DOHH2 (cell line): ENCODE results near the gene PPM1N.

Source experiments
- H3F3A ChIP-seq: fragments of 200-600 bp; sonication (generic), shearing (Covaris generic); 2 replicates; pipeline ENCODE4 v1.6.0; 2016; ENCODE audit warnings: antibody characterized with exemption, mild to moderate bottlenecking; ENCODE audit not compliant: control insufficient read depth, insufficient read depth
- H3K27ac ChIP-seq: fragments of 200-600 bp; sonication (generic); 2 replicates; pipeline ENCODE4 v1.5.1; 2014; ENCODE audit warnings: low read depth, mild to moderate bottlenecking, low read length, moderate library complexity
- H3K27me3 ChIP-seq: fragments of 200-600 bp; sonication (generic); 2 replicates; pipeline ENCODE4 v1.6.1; 2014; ENCODE audit warnings: mild to moderate bottlenecking, low read length, mixed read lengths; ENCODE audit not compliant: control insufficient read depth
- H3K36me3 ChIP-seq: fragments of 200-600 bp; sonication (generic); 2 replicates; pipeline ENCODE4 v1.6.1; 2014; ENCODE audit warnings: mild to moderate bottlenecking, low read length, moderate library complexity, mixed read lengths; ENCODE audit not compliant: control insufficient read depth
- H3K4me1 ChIP-seq: fragments of 200-600 bp; sonication (generic); 2 replicates; pipeline ENCODE4 v1.6.1; 2014; ENCODE audit warnings: mild to moderate bottlenecking, low read length, mixed read lengths; ENCODE audit not compliant: control insufficient read depth
- H3K4me2 ChIP-seq: fragments of 200-600 bp; sonication (generic); 2 replicates; pipeline ENCODE4 v1.6.0; 2014; ENCODE audit warnings: mild to moderate bottlenecking, low read length, moderate library complexity
- H3K4me3 ChIP-seq: fragments of 200-600 bp; sonication (generic); 2 replicates; pipeline ENCODE4 v1.5.1; 2014; ENCODE audit warnings: mild to moderate bottlenecking, low read length, mixed read lengths
- H3K79me2 ChIP-seq: fragments of 200-600 bp; sonication (generic); 2 replicates; pipeline ENCODE4 v1.6.1; 2014; ENCODE audit warnings: mild to moderate bottlenecking, low read length, mixed read lengths; ENCODE audit not compliant: control insufficient read depth
- H3K9me2 ChIP-seq: fragments of 200-600 bp; sonication (generic); replicated peaks from 2 replicates; pipeline ENCODE4 v1.6.1; 2014; ENCODE audit warnings: mild to moderate bottlenecking, low read length, mixed read lengths; ENCODE audit not compliant: control insufficient read depth
- H3K9me3 ChIP-seq: fragments of 200-600 bp; sonication (generic); 2 replicates; pipeline ENCODE4 v1.6.1; 2014; ENCODE audit warnings: antibody characterized with exemption, low read length, mixed read lengths; ENCODE audit not compliant: control insufficient read depth, insufficient read depth
- H4K20me1 ChIP-seq: fragments of 200-600 bp; sonication (generic); 2 replicates; pipeline ENCODE4 v1.6.0; 2014; ENCODE audit warnings: low read depth, mild to moderate bottlenecking, antibody characterized with exemption, low read length, moderate library complexity; ENCODE audit not compliant: control insufficient read depth, insufficient read depth
- EZH2phosphoT487 ChIP-seq: fragments of 200-600 bp; sonication (generic); IDR thresholded peaks from 2 replicates; pipeline ENCODE4 v1.6.1; 2017; ENCODE audit warnings: borderline replicate concordance, mild to moderate bottlenecking, antibody characterized with exemption, low read length, moderate library complexity, mixed read lengths
- TF ChIP-seq, protein P1 (sequence below): fragments of 200-600 bp; sonication (generic); IDR thresholded peaks from one replicate; pipeline ENCODE4 v1.5.1; 2014; ENCODE audit warnings: antibody characterized with exemption, mild to moderate bottlenecking, low read depth, low read length; ENCODE audit not compliant: poor library complexity, severe bottlenecking

Gene PPM1N

GRCh38 chr19:45496349-45496953 is 1.8 kb upstream of the PPM1N start:
- H4K20me1 ChIP-seq = no peaks in the 10 kb centered on the region; the same call in 1 of the 2 replicates
- no peaks in the 10 kb centered on the region for H3K9me3 ChIP-seq
- H3K4me1 ChIP-seq = peaks cover 62% of the 10 kb centered on the region
- peaks cover 19% of the 10 kb centered on the region for H3F3A ChIP-seq
- peak overlapping the region; percentile 97 for H3K4me2 ChIP-seq
- H3K27ac ChIP-seq = no peak overlapping the region
- no peak for TF ChIP-seq EZH2phosphoT487
- TF ChIP-seq, protein P1, sequence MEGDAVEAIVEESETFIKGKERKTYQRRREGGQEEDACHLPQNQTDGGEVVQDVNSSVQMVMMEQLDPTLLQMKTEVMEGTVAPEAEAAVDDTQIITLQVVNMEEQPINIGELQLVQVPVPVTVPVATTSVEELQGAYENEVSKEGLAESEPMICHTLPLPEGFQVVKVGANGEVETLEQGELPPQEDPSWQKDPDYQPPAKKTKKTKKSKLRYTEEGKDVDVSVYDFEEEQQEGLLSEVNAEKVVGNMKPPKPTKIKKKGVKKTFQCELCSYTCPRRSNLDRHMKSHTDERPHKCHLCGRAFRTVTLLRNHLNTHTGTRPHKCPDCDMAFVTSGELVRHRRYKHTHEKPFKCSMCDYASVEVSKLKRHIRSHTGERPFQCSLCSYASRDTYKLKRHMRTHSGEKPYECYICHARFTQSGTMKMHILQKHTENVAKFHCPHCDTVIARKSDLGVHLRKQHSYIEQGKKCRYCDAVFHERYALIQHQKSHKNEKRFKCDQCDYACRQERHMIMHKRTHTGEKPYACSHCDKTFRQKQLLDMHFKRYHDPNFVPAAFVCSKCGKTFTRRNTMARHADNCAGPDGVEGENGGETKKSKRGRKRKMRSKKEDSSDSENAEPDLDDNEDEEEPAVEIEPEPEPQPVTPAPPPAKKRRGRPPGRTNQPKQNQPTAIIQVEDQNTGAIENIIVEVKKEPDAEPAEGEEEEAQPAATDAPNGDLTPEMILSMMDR = no peak
- peaks cover 6% of the 10 kb centered on the region; the same call in 1 of the 2 replicates for H3K79me2 ChIP-seq
- peak overlapping the region; percentile 77 for H3K4me3 ChIP-seq
- no peaks in the 10 kb centered on the region for H3K36me3 ChIP-seq
- no peaks in the 10 kb centered on the region for H3K9me2 ChIP-seq
- H3K27me3 ChIP-seq = peaks cover 21% of the 10 kb centered on the region

DNA sequence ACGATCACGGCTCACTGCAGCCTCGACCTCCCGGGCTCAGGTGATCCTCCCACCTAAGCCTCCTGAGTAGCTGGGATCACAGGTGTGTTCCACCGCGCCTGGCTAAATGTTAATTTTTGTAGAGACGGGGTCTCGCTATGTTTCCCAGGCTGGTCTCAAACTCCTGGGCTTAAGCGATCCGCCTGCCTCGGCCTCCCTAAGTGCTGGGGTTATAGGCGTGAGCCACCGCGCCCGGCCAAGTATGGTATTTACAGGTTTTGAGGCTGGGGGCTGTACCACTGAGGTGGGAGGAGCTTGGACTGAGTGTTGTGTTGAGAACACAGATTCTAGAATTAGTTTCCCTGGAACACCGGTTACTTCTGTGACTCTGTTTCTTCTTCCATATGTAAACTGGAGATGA is 452 bp upstream of the PPM1N start:
- no peaks in the 10 kb centered on the region for H3K79me2 ChIP-seq
- peaks cover 21% of the 10 kb centered on the region for H3K27me3 ChIP-seq
- H3K4me2 ChIP-seq = peak overlapping the region; percentile 99
- peak overlapping the region; percentile 46 for H3K27ac ChIP-seq
- H3K4me3 ChIP-seq = peak overlapping the region; percentile 64
- H3K4me1 ChIP-seq = peaks cover 64% of the 10 kb centered on the region
- H3K9me3 ChIP-seq = no peaks in the 10 kb centered on the region
- H3F3A ChIP-seq = peaks cover 12% of the 10 kb centered on the region
- H4K20me1 ChIP-seq = no peaks in the 10 kb centered on the region
- no peaks in the 10 kb centered on the region for H3K36me3 ChIP-seq
- H3K9me2 ChIP-seq = no peaks in the 10 kb centered on the region
- TF ChIP-seq, protein P1 = no peak
- no peak for TF ChIP-seq EZH2phosphoT487

GRCh38 chr19:45499196-45500180 is 1.2 kb downstream of the PPM1N start:
- no peaks in the 10 kb centered on the region for H3K9me3 ChIP-seq
- no peaks in the 10 kb centered on the region for H3K9me2 ChIP-seq
- TF ChIP-seq, protein P1 = no peak
- TF ChIP-seq EZH2phosphoT487 = no peak
- H3K4me2 ChIP-seq = peak overlapping the region; percentile 99
- peaks cover 54% of the 10 kb centered on the region for H3K4me1 ChIP-seq
- peak overlapping the region; percentile 64 for H3K4me3 ChIP-seq
- no peaks in the 10 kb centered on the region for H3K79me2 ChIP-seq
- no peaks in the 10 kb centered on the region for H4K20me1 ChIP-seq
- peaks cover 9% of the 10 kb centered on the region for H3F3A ChIP-seq
- H3K27me3 ChIP-seq = peaks cover 21% of the 10 kb centered on the region
- H3K36me3 ChIP-seq = no peaks in the 10 kb centered on the region
- no peak overlapping the region for H3K27ac ChIP-seq
